ENCODE data around the gene DEAF1.

DEAF1 gene

DNA sequence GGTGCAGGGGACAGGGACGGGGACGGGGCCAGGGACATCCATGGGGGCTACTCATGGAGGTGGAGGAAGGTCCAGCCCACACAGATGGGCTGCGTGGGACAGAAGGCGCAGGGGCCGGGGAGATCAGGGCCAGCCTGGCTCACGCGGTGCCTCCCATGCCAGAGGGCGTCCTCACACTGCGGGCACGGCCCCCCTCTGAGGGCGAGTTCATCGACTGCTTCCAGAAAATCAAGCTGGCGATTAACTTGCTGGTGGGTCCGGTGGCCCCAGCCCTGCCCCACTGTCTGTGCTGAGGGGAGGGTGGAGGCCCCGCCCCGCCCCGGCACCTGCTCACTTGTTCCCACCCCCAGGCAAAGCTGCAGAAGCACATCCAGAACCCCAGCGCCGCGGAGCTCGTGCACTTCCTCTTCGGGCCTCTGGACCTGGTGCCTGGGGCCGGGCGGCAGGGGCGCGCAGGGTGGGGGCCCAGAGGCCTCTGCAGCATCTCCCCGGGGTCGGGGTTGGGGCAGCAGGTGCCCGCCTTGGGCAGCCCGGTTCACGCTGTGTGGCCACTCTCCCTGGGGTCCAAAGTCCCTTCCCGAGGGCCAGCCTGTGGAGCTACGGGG is 26.8 kb upstream of the DEAF1 start:
- no peak for DNase-seq (ENCODE audit: low read depth)

DNA sequence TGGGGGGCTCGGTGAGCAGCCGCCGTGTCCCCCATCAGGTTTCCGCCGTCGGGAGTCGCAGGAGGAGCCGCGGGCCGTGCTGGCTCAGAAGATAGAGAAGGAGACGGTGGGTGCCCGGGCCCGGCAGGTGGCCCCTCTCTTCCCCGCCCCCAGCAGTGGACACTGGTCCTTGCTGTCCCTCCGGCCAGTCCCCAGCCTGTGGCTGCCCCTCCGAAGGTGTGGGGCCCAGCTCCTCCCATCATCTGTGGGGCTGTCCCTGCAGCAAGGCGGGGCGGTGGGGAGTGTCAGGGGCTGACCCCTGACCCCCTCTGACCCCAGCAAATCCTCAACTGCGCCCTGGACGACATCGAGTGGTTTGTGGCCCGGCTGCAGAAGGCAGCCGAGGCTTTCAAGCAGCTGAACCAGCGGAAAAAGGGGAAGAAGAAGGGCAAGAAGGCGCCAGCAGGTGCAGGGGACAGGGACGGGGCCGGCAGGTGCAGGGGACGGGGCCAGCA is 26.3 kb upstream of the DEAF1 start:
- no peak for DNase-seq (ENCODE audit: low read depth)

GRCh38 chr11:720642-721246 is 25.7 kb upstream of the DEAF1 start:
- no peak for DNase-seq (ENCODE audit: low read depth)

GRCh38 chr11:720017-720641 is 25.1 kb upstream of the DEAF1 start:
- no peak for DNase-seq (ENCODE audit: low read depth)

DNA sequence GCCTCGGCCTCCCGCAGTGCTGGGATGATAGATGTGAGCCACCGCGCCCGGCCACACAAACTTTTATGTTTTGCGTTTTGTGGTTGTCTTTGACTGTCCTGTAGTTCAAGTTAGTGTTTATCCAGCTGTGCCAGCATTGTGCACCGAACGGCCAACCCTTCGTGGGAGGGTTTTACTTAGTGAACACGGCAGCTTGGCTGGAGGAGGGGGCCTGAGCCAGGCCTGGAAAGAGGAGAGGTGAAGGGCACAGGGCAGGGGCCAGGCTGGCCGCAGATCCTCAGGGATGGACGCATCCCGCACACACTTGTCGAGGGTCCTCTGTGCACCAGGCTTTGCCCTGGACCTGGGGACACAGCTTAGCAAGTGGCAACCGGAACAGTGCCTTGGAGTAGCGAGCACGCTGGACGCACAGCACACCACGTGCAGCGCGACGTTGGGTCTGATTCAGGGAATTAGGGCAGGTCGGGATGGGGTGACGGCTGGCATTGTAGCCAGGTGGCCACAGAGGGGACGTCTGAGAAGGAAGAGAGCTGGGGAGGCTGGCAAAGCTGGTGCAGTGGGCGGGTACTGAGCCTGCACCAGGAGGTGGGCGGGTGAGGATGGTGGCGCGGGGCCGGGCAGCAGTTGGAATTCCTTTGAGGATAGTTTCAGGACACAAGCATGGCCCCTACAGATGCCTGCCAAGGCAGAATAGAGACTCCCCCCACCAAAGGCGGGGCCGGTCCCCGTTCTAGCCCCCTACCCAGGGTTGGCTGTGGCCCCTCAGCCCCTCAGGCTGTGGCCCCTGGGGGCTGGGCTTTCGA is 24.4 kb upstream of the DEAF1 start:
- DNase-seq (ENCODE audit: low read depth), result no peak

DNA sequence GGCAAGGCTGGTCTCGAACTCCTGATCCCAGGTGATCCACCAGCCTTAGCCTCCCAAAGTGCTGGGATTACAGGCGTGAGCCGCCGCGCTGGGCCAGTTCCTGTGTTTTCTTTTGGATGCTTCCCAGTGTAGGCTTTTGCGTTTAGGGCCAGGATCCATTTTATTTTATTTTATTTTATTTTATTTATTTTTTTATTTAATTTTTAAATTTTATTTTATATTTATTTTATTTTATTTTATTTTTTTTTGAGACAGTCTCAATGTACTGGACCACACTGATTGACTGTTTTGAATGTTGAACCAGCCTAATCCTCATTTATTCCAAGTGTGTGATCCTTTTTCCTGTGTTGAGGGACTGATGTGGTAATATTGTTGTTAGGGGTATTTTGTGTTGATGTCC is 19.4 kb upstream of the DEAF1 start:
- DNase-seq (ENCODE audit: low read depth), result no peak

GRCh38 chr11:709109-709997 is 14.3 kb upstream of the DEAF1 start:
- no peak for DNase-seq (ENCODE audit: low read depth)

DNA sequence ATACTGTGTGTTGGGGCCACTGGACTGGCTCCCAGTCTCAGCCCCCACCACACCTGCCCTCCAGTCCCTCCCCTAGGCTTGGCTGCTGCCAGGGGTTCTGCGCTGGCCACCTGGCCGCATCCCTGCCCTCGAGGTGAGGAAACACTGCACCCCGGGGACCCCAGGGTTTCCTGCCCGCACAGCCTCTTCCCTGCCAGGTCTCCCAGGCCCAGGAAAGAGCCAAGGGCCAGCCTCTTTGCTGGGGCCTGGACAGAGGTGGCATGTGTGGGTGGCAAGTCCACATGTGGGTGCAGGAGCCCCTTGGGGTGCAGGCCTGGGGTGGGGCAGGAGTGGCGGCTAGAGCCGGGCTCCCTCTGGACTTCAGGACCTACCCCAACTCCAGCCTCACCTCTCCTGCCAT is 13.5 kb upstream of the DEAF1 start:
- DNase-seq (ENCODE audit: low read depth), result no peak

DNA sequence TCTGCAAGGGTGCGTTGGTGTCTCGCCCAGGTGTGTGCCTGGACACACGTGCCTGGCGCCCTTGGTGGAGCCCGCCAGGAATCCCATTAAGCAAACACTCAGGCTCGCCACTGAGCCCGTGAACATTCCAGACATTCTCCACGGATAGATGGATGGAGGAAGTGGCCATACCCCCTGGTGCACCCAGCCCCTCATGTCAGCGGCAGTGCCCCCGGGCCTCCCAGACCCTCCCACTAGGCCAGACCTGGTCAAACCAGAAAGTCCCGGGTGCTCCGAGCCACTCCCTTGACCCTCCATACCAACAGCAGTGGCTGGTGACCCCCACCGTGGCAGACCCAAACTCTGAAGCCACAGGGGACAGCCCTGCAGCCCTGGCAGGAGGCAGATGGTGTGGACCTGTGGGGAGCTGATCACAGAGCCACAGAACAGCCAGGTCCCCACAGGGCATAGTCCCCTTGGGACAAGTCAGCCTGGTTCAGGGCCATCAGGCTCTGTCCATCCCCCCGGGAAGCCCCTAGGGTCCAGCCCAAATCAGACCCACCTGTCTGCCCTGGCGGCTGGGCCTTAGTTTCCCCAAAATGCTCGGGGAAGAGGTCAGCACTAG is 12.9 kb upstream of the DEAF1 start:
- DNase-seq (ENCODE audit: low read depth), result no peak

DNA sequence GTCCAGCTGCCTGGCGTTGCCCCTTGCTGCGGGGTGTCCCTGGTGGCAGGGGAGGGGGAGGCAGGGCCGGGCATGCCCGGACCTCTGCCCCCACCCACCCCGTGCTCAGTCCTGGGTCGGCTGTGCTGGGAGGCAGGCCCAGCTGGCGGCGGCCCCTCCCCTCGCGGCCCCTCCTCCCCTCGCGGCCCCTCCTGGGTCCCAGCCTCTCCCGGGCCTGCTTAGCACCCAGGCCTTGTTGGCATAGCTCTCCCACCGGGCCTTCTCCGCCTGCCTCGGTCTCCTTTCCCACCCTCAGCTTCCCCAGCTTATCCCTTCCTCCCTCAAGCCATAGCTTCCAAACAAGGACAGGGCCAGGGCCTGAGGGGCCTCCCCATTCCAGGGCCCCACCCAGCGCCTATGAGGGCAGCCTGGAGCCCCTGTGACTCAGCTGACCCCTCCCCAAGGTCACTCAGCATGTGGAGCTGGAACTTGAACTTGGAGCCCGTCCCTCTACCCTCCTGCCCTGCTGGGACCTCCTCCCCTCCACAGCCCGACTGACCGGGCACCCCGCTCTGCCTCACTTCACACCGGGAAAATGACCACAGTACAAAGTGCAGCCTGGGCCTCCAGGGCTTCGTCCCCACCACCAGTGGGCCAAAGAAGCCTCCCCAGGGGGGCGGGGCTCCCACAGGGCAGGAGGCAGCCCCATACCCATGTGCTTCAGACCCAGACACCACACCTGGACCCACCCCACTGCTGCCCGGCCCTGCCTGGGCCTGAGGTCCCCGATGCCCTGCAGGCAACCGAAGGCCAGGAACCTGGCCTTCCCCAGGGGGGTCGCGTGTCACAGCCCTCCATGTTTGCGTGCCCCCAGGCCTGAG is 12.2 kb upstream of the DEAF1 start:
- no peak for DNase-seq (ENCODE audit: low read depth)

GRCh38 chr11:706439-706956 is 11.5 kb upstream of the DEAF1 start:
- no peak for DNase-seq (ENCODE audit: low read depth)

DNA sequence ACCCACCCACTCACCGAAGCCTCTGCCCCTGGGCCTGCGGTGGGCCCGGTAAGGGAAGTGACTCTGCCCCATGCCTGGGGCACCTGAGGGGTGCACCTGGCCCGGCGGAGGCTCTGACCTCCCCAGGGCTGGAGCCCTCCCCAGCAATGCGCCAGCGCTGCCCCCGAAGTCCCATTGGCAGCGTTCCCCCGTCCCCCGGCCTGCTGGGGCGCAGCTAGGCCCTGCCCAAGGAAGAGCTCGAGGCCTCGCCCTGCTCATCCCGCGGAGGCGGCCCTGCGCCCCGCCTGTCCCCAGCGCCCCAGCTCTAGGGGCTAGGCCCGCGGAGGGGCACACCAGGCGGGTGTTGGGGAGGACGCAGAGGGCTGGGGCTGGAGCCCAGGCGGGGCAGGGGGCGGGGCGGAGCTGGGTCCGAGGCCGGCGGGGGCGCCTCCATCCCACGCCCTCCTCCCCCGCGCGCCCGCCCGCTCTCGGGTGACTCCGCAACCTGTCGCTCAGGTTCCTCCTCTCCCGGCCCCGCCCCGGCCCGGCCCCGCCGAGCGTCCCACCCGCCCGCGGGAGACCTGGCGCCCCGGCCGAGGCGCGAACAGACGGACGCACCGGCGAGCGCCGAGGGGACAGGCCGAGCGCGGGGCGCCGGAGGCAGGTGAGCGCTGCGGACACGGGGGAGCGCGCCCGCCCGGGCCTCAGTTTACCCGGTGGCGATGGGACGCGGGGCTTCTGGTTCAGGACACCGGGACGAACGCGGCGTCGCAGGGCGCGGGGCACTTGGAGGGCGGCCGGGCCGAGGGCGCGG is 10.8 kb upstream of the DEAF1 start, which contains the start of gene EPS8L2:
EPS8L2 (plus strand) TSS at position 586 of the 793 bp plus-strand sequence. CDS start 3,177 bp downstream, outside the sequence.
- no peak for DNase-seq (ENCODE audit: low read depth)

DNA sequence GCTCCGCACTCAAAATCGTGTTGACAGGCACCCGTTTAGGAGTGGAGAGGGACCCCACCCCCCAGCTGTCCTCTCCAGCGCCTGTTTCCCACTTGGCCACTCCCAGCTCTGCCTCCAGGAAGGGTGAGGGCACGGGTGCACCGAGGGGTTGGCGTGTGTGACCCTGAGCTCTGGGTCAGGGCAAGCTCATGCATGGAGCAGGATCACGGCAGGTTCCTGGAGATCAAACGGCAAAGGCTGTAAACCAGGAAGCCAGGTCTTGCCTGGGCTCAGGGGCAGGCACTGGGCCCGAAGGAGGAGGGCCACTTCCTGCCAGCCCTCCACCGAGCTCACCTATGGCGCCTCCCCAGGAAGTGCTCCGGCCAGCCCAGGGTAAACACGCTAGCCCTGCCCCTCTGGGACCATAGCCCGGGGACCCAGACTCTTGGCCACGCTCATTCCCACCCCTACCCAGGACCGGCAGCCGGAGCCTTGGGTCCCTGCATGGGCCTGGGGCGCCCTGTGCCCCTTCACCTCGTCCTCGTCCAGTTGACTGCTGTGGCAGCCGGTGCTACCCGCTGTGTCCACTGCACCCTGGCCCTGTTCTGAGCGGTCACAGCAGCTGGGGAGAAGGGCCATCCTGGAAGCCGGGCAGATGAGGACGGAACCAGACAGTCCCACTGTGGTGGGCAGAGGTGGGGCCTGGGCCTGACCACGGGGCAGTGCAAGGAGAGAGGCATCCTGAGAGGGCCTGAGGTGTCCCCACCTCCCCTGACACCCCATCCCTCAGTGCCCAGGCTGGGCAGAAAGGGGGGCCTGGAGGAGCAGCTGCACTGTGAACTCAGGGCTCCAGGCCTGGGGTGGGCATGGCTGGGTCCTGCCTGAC is 10.0 kb upstream of the DEAF1 start:
- no peak for DNase-seq (ENCODE audit: low read depth)

GRCh38 chr11:704228-704674 is 9.2 kb upstream of the DEAF1 start:
- no peak for DNase-seq (ENCODE audit: low read depth)

GRCh38 chr11:703506-703905 is 8.5 kb upstream of the DEAF1 start:
- no peak for DNase-seq (ENCODE audit: low read depth)

DNA sequence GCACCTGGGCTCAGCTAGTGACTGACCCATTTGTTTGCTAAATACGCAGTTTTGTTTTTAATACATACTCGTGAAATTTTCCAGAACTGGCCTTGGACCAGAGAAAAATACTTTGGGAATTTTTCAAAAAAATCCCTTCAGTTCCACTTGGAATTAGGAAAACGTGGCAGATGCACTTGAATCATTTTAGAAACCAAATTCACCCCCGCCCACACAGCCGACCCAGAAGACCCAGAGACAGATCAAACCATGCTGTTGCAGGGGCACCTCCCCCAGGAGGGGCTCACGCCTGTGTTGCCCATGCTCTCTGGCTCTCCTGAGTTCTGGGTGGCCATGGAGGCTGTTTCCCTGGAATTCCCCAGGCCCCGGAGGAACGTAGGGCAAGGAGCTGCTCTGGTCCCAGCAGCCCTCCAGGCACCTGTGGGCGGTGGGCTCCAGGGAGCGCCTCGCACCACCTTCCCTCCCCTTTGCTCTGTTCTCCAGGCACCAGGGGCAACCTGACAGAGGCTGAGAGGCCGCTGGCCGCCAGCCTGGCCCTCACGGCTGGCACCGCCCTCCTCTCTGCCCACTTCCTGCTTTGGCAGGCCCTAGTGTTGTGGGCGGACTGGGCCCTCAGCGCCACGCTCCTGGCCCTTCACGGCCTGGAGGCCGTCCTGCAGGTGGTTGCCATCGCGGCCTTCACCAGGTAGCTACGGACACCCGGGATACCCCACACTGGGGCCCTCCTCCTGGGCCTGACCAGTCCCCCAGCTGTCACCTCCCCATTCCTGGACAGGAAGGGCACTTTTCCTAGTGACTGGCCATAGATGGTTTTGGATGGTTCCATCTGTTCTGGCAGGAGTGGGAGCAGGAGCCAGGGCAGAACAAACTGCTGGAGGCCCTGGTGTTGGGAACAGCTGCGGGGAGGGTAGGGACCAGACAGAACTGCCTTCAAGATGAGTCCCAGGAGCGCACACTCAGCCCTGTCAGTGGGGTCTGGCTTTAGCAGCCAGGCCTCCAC is 7.7 kb upstream of the DEAF1 start:
- no peak for DNase-seq (ENCODE audit: low read depth)
